ENCODE measurements around the gene CTU1.
"Not testable (repeated sequence)": the region's sequence is repeated elsewhere in the genome, so short reads cannot be mapped to it uniquely, and the experiment has no call there.

Gene CTU1

DNA sequence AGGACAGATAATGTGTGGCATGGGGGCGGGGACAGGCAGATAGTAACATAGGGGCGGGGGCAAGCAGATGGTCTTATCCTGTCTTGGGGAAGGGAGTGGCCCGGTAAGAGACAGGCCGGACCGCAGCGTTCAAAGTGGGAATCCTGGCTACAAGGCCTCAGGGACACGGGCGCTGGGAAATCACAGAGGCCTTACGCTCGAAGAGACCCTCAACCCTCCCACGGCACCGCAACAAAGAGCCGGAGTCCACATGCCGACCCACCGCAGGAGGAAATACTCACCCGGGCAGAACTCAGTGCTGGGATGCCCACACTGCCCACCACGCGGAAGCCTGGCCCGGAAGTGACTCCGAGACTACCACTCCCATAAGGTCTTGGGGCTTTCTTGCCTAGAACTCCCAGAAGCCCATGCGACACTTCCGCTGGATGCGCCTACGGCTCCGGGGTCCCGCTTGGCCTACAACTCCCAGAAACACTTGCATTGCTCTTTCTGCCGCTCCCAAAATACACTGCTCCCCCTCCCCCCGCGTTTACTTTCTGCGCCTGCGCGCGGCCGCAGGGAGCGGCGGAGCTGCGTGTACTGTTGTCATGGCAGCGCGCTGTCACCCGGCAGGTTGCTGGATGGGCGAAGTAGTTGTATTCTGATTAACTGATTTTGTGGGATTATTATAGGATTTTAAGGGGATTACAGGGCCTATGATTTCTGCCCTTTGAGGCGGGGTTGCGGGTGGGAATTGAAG, at the start of gene CTU1:
Gene CTU1 (minus strand): TSS at position 344 of the 739 bp plus-strand sequence. CDS start 3,840 bp downstream, outside the sequence.
- peak; percentile 98 for FAIRE-seq

DNA sequence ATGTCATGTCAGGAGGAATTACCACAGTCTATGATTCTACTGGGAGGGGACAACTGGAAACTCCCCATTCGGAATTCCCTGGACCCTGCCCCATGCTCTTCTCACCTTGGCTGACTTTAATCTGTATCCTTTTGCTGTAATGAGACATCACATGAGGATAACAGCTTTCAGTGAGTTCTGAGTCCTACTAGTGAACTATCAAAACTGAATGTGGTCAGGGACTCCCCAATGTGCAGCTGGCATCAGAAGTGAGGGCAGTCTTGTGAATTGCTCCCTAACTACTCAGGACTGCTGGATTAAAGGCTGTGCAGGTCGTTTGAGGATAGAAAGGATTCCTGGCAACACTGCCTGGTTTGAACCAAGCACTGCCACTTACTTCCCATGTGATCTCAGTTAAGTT, 49.1 kb upstream of the CTU1 start:
- no peak for FAIRE-seq

DNA sequence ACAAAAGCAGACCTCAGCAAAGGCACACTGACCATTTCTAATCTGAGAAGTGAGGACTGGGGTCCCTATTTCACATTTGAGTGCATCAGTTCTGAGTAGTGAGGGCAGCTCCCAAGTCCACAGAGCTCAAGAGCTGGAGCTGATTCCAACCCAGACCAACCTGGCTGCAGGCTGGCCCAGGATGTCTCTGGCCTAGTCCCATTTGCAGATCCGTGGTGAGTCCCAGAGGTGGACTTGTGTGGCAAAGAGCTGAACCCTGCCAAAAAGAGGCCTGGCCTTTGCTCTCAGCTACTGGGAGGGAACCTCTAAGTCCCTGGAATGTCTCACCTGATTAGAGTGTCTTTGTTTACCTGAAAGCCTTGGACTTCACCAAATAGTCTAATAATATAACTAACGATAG, 48.5 kb upstream of the CTU1 start:
- no peak for FAIRE-seq

DNA sequence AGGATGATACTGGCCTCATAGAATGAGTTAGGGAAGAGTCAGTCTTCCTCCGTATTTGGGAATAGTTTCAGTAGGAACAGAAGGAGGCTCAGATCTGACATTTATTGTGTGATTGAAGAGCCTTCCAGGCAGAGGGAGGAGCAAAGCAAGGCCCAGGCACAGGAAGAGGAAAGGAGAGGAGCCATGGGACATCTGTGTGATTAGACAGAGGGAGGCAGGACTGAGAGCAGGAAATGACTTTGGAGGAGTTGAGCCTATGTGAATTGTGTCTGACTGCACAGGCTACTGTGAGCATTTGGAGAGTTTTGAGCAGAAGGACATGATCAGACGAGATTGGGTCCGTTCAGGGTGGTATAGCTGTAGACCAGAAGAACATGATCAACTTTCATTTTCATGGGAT, 42.4 kb upstream of the CTU1 start:
- no peak for FAIRE-seq

DNA sequence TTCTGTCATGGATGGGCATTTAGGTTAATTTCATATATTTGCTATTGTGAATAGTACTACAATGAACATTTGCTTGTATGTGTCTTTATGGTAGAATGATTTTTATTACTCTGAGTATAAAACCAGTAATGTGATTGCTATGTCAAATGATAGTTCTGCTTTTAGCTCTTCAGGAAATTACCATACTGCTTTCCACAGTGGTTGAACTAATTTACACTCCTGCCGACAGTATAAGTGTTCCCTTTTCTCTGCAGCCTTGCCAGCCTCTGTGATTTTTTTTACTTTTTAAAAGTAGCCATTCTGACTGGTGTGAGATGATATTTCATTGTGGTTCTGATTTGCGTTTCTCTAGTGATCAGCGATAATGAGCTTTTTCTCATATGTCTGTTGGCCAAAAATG, 40.4 kb upstream of the CTU1 start:
- no peak for FAIRE-seq

DNA sequence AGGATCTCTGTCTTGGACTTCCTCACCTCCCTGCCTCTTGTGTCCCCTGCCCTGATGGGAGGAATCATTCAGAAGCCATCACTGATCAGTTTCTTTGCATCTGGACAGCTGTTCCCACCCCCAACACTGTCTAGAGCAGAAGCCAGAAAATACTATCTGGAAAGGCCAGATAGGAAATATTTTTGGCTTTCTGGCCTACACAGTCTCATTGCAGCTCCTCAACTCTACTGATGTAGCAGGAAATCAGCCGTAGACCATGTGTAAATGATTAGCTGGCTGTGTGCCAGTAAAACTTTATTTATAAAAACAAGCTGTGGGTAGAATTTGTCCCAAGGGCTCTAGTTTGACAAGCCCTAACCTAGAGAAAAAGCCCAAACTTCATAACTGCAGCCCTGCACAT, 39.5 kb upstream of the CTU1 start:
- FAIRE-seq = no peak

DNA sequence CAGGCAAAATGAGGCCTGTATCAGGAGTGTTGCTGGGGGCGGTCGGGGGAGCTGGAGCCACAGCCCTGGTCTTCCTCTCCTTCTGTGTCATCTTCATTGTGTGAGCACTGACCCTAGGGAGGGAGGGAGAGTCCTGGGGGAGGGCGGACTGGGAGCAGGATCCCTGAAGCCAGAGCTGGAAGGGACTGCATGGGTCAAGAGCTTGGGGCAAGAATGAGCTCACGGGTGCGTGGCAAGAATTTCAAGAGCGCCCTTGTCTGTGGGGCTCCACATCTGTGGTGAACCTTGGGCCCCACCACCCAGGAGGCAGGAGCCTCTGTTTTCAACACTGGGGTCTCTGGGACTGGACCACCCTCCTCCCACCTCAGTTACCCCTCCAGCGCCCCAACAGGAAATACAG, 38.5 kb upstream of the CTU1 start:
- no peak for FAIRE-seq

DNA sequence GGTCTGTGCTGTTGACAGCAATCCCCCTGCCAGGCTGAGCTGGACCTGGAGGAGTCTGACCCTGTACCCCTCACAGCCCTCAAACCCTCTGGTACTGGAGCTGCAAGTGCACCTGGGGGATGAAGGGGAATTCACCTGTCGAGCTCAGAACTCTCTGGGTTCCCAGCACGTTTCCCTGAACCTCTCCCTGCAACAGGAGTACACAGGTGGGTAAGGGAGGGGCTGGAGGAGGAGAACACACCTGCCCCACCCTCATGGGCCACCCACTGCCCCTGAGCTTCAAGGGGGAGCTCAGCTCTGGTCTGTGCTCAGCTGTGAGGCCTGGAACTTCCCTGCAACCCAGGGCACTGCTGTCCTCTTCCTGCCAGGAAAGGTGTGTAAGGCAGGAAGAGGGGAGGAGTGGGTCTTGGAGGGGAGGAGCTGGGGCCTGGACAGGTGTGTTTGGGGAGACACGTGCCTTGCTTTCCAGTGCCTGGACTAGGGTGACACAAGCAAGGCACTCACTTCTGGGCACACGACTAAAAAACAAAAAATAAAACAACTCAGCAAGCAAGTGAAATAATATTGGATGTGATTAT, 37.8 kb upstream of the CTU1 start:
- FAIRE-seq = no peak

DNA sequence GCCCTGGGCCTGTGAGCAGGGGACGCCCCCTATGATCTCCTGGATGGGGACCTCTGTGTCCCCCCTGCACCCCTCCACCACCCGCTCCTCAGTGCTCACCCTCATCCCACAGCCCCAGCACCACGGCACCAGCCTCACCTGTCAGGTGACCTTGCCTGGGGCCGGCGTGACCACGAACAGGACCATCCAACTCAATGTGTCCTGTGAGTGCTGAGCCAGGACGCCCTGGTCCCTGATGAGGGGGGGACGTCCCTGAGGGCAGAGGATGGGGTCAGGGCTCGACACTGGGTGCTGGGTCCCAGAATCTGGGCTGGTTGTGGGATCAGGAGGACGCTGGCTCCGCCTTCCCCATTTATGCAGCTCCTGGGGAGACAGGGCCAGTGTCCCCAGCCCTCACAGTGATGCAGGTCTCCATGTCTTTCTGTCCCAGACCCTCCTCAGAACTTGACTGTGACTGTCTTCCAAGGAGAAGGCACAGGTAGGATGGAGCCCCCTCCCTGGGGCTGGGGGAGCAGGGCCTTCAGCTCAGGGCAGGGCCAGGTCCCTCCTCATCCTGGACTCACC, 36.4 kb upstream of the CTU1 start:
- FAIRE-seq = no peak

DNA sequence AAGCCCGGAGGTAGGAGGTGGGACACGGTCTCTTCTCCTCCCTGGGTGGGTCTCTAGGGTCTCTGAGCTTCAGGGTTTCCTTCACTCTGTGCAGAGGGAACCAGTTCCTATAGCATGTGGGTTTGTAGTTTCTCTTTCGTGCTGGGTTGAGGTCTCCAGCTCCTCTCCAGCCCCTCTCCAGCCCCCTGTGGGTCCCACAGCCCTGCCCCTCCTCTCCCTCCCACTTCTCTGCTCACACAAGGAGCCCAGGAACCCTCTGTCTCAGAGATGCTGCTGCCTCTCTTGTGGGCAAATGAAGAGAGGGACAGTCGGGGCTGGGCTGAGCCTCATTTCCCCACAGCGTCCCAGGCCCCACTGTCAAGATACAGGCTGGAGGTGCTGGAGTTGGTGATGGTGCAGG, 35.3 kb upstream of the CTU1 start:
- FAIRE-seq = no peak

DNA sequence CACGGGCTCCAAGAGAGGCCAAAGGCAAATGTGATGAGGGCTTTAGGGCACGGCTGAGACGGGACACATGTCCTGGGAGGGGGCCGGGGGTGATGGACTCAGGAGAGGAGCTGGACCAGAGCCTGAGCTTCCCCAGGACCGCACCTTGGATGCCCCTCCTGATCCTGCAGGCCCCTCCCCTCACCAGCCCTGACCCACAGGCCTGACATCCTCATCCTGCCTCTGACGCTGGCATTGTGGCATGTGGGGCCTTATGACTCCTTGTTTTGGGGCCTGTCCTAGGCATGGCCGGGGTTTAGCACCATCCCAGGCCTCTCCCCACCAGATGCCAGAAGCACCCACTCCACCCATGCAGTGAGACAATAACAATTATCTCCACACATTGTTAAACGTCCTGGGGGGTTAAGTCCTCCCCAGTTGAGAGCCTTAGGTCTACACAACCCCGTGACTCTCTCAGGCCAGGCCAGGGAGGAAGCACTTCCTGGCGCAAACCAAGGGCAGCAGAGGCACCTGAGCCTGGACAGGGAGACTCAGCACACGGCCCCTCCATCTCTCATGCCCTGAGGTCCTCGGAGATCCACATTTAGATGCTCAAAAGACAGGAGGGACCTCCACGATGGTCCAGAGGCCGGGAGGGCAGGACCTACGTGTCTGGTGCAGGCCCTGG, 34.7 kb upstream of the CTU1 start:
- not testable (repeated sequence) for FAIRE-seq

DNA sequence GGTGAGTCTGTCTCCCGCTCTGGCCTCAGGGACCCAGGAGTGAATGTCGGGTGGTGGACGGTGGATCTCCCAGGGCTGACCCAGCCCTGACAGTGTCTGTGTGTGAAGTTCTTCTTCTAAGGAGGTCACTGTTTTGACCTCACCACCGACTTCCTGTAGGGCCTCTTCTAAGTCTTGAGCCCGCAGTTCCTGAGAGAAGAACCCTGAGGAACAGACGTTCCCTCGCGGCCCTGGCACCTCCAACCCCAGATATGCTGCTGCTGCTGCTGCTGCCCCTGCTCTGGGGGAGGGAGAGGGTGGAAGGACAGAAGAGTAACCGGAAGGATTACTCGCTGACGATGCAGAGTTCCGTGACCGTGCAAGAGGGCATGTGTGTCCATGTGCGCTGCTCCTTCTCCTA, 33.9 kb upstream of the CTU1 start, which contains the start of gene SIGLEC7:
Gene SIGLEC7 (plus strand): TSS at position 183 of the 400 bp plus-strand sequence. CDS start 69 bp downstream, at position 252.
- FAIRE-seq = no peak

DNA sequence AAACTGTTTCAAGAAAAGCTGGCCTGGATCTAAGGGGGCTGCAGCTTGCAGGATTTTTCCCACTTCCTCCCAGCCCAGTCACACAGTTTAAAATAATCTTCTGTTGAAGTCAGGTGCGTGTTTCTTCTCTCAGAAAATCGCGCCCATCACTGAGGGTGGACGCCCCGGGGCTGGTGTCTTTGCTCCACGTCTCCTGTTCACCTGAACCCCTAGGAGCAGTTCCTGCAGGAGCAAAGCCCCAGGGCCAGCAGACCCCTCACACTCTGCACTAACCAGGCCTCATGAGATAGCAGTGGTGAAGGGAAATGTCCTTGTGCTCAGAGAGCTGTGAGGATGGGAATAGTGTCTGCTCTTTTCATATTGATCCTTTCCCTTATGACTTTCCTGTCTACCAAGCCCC, 33.0 kb upstream of the CTU1 start:
- FAIRE-seq = no peak

DNA sequence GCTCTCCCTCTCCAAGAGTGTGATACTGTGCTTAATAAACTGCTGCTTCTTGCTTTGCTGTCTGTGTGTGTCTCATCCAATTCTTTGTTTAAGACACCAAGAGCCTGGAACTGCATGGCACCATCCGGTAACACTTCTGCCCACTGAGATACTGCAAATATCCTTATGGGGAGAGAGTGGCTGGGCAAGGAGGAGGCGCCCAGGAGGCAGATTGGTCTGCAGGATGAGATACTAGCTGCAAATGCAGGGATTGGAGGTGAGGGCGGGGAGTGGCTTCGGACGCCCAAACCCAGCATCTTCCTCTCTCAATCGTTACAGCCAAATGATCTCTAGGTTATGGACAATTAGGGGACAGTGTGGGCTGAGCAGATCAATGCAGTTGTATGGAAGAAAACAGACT, 32.2 kb upstream of the CTU1 start:
- FAIRE-seq = no peak

DNA sequence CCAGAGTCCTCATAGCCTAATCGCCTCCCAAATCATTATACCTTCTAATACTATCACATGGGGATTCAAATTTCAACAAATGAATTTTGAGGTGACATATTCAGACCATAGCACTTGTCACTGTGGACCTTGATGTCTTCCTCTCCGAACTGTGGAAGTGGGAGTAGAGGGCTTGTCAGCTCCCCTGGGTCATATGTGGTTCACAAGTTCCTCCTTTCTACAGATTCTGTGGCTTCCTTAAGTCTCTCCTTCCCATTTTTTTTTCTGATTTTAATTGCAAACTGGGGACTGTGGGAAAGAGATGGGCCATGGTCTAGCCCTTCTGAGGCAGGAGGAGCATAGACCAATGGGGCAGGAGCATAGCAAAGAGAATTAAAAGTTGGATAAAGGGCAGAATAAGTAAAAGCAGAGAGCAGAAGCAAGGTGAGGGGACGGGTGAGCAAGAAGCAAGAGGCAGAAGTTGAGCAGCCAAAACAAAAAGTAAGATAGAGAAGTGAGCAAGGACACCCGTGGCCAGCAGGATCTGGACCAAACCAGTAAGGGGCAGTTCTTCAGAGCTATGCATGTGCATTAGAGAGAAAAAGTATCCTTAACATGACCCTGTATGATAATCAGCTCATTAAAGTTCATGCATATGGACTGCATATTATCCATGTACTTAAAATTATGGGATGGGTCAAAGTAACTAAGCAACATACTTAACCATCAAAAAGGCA, 31.2 kb upstream of the CTU1 start:
- FAIRE-seq = no peak

DNA sequence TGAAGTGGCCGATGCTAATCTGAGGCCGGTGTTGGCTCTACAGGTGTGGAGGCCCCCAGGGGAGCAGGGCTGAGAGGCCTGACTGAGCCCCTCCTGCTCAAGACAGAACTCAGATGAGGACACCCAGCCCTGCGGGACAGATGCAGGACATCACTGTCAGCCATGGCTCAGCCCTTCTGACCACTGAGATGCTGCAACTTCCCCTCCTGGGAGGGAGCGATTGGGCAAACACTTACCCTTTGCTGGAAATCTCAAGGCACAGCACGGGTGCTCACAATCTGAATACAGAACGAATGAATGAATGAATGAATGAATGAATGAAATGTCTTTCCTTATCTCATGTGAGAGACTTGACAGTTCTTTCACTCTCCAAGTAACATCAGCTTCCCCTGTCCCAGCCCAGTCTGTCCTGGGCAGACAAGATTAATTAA, 30.4 kb upstream of the CTU1 start:
- no peak for FAIRE-seq

DNA sequence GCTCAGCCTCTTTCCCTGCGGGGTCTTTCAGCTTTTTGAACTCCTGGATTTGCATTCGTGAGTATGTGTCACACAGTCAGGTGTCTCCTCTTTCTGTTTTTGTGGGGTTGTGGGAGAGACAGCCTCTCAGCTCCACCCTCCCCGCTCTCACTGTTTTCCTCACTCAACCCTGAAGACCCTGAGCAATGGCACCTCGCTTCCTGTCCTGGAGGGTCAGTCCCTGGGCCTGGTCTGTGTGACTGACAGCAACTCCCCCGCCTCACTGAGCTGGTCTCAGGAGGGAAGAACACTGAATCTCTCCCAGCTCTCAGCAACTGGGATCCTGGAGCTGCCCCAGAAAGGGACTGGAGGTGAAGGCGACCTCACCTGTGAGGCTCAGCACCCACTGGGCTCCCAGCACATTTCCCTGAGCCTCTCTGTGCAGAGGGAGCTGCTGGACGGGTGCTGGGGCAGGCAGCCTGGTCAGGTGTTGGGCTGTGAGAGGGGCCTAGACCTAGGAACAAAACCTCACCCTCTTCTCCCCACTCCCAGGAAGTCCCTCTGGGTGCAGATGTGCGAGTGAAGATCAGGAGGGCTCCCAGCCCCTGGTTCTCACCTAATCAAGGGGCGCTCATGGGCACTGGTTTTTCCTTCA, 29.7 kb upstream of the CTU1 start:
- no peak for FAIRE-seq

DNA sequence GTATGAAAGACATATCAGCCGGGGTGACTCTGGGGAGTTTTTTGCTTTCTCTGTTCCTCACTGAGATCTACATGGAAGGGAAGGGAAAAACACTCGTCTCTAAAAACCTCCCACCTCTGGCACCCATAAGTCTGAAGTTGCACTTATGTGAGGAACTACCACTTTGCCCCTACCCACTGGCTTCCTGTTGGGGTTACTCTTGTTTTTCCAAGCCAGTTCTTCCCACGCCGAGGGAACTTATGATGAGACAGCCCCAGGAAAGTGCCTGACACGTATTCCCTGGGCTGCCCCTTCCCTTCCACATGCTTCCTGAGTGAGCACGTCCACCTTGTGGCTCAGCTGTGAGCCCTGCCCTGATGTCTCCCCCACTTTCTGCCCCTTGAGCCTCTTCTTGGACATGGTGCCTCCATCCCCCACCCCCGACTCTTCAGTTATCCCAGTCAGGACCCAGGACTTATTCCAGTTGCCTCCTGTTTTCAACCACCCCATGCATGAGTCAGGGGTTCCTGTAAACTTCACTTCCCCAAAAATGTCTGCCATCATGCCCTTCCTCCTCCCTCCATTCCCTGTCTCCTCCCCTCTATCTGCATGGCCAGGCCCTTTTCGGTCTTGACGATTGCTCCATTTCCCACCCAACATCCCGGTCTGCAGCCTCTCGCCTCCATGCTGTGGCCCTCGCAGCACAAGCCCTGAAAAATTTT, 28.8 kb upstream of the CTU1 start:
- no peak for FAIRE-seq

DNA sequence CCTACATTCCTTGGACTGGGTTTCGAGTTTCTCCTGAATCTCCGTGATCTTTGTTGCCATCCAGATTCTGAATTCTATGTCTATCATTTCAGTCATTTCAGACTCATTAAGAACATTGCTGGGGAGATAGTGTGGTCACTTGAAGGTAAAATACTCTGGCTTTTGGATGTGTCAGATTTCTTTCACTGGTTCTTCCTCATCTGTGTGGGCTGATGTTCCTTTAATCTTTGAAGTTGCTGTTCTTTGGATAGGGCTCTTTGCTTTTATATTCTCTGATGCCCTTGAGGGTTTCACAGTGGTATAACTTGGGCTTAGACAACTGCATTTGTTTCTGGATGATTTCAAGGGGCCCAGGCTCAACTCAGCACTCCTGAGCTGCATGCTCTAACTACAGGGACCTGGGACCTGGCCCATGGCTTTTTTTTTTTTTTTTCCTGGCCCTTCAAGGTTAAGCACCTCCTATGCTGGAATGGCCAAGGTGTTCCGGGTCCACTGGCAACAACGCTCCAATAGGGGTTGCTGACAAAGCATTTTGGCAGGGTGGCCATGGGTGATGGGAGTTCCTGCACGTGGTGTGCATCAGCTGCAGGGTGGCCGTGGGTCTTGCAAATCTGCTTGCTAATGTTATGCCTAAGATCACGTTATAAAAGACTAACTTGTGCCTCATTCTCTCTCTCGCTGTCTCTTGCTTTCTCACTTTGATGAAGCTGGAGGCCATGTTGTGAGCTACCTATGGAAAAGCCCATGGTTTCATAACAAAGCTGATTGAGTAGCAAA, 28.0 kb upstream of the CTU1 start:
- no peak for FAIRE-seq

DNA sequence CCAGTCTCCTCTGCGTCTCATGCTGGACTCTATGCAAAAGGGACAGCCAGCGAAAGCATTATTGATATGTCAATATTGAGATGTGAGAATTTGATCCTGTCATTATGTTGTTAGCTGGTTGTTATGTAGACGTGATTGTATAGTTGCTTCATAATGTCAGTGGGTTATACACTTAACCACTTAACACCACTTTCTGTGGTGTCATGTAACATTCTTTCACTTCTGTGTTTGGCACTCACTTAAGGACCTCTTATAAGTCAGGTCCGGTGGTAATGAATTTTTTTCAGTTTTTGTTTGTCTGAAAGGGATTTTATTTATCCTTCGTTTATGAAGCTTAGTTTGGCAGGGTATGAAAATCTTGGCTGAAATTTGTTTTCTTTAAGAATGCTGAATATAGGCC, 26.8 kb upstream of the CTU1 start:
- FAIRE-seq = no peak
